ENCODE measurements around the gene SLC18A2. TPM values are rescaled to one million over a fixed set of nuclear protein-coding genes. Genes with fewer than 3 reads are reported as not detected.

Gene SLC18A2
- polyA plus RNA-seq, 3 donors: 0.14 TPM; not detected in 2

DNA sequence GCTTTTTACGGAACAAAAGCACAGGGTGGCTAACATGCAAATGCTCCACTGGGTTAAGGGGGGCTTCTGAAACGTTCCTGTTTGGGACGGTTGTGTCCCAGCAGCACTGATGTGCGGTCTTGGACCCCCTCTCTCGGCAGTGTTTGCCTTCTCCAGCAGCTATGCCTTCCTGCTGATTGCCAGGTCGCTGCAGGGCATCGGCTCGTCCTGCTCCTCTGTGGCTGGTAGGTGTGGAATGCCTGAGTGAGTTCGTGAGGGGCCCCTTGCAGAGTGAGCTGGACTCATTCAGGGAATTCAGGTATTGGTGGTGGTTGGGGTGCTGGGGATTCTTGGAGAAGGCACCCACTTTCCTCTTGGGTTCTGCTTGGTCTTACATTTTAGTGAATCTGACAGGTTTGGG lies 13.0 kb downstream of the SLC18A2 start:
- Mint-ChIP-seq H3K4me3 (no peak overlapping the region), H3K4me1 (peaks cover 6% of the 10 kb centered on the region), H3K36me3 (no peaks in the 10 kb centered on the region), H3K9me3 (no peaks in the 10 kb centered on the region), H3K27ac (peak overlapping the region in 1 of 7 donors; percentile 64), H3K27me3 (ENCODE audit: low read depth in 3 of 3) (peaks cover 6 to 19% (median 7%) of the 10 kb centered on the region in 3 donors)
- peaks cover 3 to 6% of the 10 kb centered on the region in 2 donors for H3K27me3 ChIP-seq (ENCODE audit: control insufficient read depth in 2 of 2, insufficient read depth in 2 of 2, low read length in 2 of 2)
- no peak overlapping the region for H2AFZ ChIP-seq (ENCODE audit: insufficient read depth, low read depth, low read length, poor library complexity, severe bottlenecking)
- H3K4me2 ChIP-seq (replicated peaks; ENCODE audit: extremely low read depth, low read length, poor library complexity, severe bottlenecking): no peak overlapping the region
- no peak for TF ChIP-seq CTCF (IDR thresholded peaks at IDR 0.05)
- H3K4me3 ChIP-seq (replicated peaks in 1 of 3; ENCODE audit: low read depth in 2 of 3, low read length in 3 of 3): no peak overlapping the region
- H3K9me3 ChIP-seq (replicated peaks in 1 of 2; ENCODE audit: control insufficient read depth in 1 of 2, insufficient read depth in 1 of 2, low read length in 2 of 2): no peaks in the 10 kb centered on the region
- H3K27ac ChIP-seq (ENCODE audit: low read depth in 1 of 2, low read length in 2 of 2): no peak overlapping the region
- no peaks in the 10 kb centered on the region for H3K4me1 ChIP-seq (ENCODE audit: control insufficient read depth in 1 of 2, insufficient read depth in 2 of 2, low read length in 2 of 2)
- intact Hi-C loops (cut with micrococcal nuclease): no loop called here
- H3K9ac ChIP-seq (ENCODE audit: insufficient read depth, low read length, poor library complexity, severe bottlenecking): no peak overlapping the region
- H3K36me3 ChIP-seq (replicated peaks in 1 of 2; ENCODE audit: control insufficient read depth in 1 of 2, insufficient read depth in 2 of 2, low read length in 2 of 2): no peaks in the 10 kb centered on the region
- no peak for DNase-seq
- 92% methylated on average over 9 of the region's 9 CpGs for WGBS (ENCODE audit: insufficient coverage)
- no peaks in the 10 kb centered on the region for H3K79me2 ChIP-seq (ENCODE audit: insufficient read depth, low read length)
- H4K20me1 ChIP-seq (ENCODE audit: insufficient read depth, low read length): no peaks in the 10 kb centered on the region

- no peak overlapping the region for H3K9ac ChIP-seq (ENCODE audit: insufficient read depth, low read length, poor library complexity, severe bottlenecking)
- no peaks in the 10 kb centered on the region for H3K9me3 Mint-ChIP-seq
- peaks cover 0 to 3% of the 10 kb centered on the region in 2 donors for H3K4me1 ChIP-seq (ENCODE audit: control insufficient read depth in 1 of 2, insufficient read depth in 2 of 2, low read length in 2 of 2)
- H3K27ac ChIP-seq (ENCODE audit: low read depth in 1 of 2, low read length in 2 of 2): no peak overlapping the region
- no peak overlapping the region for H3K4me3 Mint-ChIP-seq
- H3K27me3 Mint-ChIP-seq (ENCODE audit: low read depth in 3 of 3): peaks cover 4 to 15% (median 5%) of the 10 kb centered on the region in 3 donors
- H3K4me1 Mint-ChIP-seq: peaks cover 6% of the 10 kb centered on the region
- 72% methylated on average over 6 of the region's 9 CpGs for WGBS (ENCODE audit: insufficient coverage)
- peaks cover 0 to 2% of the 10 kb centered on the region in 2 donors for H3K27me3 ChIP-seq (ENCODE audit: control insufficient read depth in 2 of 2, insufficient read depth in 2 of 2, low read length in 2 of 2)
- no peak for DNase-seq
- no peak overlapping the region for H3K4me2 ChIP-seq (replicated peaks; ENCODE audit: extremely low read depth, low read length, poor library complexity, severe bottlenecking)
- no peak overlapping the region for H3K4me3 ChIP-seq (replicated peaks in 1 of 3; ENCODE audit: low read depth in 2 of 3, low read length in 3 of 3)
- intact Hi-C loops (cut with micrococcal nuclease): no loop called here
- no peaks in the 10 kb centered on the region for H3K9me3 ChIP-seq (replicated peaks in 1 of 2; ENCODE audit: control insufficient read depth in 1 of 2, insufficient read depth in 1 of 2, low read length in 2 of 2)
- no peak overlapping the region for H3K27ac Mint-ChIP-seq
- no peaks in the 10 kb centered on the region for H3K36me3 Mint-ChIP-seq
- H4K20me1 ChIP-seq (ENCODE audit: insufficient read depth, low read length): no peaks in the 10 kb centered on the region
- H3K79me2 ChIP-seq (ENCODE audit: insufficient read depth, low read length): no peaks in the 10 kb centered on the region
- H2AFZ ChIP-seq (ENCODE audit: insufficient read depth, low read depth, low read length, poor library complexity, severe bottlenecking): no peak overlapping the region
- no peak for TF ChIP-seq CTCF (IDR thresholded peaks at IDR 0.05)
- no peaks in the 10 kb centered on the region for H3K36me3 ChIP-seq (replicated peaks in 1 of 2; ENCODE audit: control insufficient read depth in 1 of 2, insufficient read depth in 2 of 2, low read length in 2 of 2)
Measured at GRCh38 chr10:117254338-117254737, 13.4 kb downstream of the SLC18A2 start.
